WTC11 (cell line): ENCODE results near the gene SORCS2. TPM values are rescaled to one million over a fixed set of nuclear protein-coding genes. Genes with fewer than 3 reads are reported as not detected.

ENCODE experiments used
- ATAC-seq: fragments of 200-7000 bp; cut with Tn5 transposase; 2 replicates; pipeline ENCODE4 v1.10.0; 2021; ENCODE audit warnings: mild to moderate bottlenecking, moderate library complexity
- CTCF ChIA-PET: fragments of 300-600 bp; sonication (Branson Sonifier 250); formaldehyde crosslinking; loops from one replicate; lab custom pipeline; 2021; ENCODE audit warnings: antibody characterized with exemption; lab: Charles Lee
- POLR2A ChIA-PET: fragments of 350-600 bp; sonication (Branson Sonifier 250); formaldehyde crosslinking; loops from one replicate; lab custom pipeline; 2021; ENCODE audit warnings: antibody characterized with exemption; lab: Charles Lee
- DNase-seq: peaks from one replicate; pipeline ENCODE4 v3.0.0; 2021; ENCODE audit warnings: low spot score
- H3K27ac Mint-ChIP-seq: 2 replicates; pipeline ENCODE4 v1.8.0; 2021; ENCODE audit warnings: mixed read lengths
- H3K27me3 Mint-ChIP-seq: 2 replicates; pipeline ENCODE4 v1.8.0; 2021; ENCODE audit warnings: low read depth, mild to moderate bottlenecking, moderate library complexity, mixed read lengths
- H3K36me3 Mint-ChIP-seq: 2 replicates; pipeline ENCODE4 v1.8.0; 2021; ENCODE audit warnings: mixed read lengths
- H3K4me1 Mint-ChIP-seq: 2 replicates; pipeline ENCODE4 v1.8.0; 2022; ENCODE audit warnings: mixed read lengths
- H3K4me3 Mint-ChIP-seq: 2 replicates; pipeline ENCODE4 v1.8.0; 2021; ENCODE audit warnings: mild to moderate bottlenecking, moderate library complexity, mixed read lengths
- H3K9me3 Mint-ChIP-seq: 2 replicates; pipeline ENCODE4 v1.8.0; 2021; ENCODE audit warnings: mixed read lengths
- CREB1 ChIP-seq: sonication (generic); formaldehyde crosslinking; IDR thresholded peaks from 2 replicates; pipeline ENCODE4 v1.8.0; 2023; ENCODE audit warnings: mild to moderate bottlenecking, missing genetic modification reagents
- GTF2I ChIP-seq: fragments of 250-450 bp; sonication (Bioruptor Pico); conservative IDR thresholded peaks from 2 replicates; pipeline ENCODE4 v1.4.0; 2021; ENCODE audit warnings: mild to moderate bottlenecking
- HMGXB4 ChIP-seq: sonication (generic); formaldehyde crosslinking; IDR thresholded peaks from 2 replicates; pipeline ENCODE4 v1.8.1; 2023; ENCODE audit warnings: mild to moderate bottlenecking, moderate library complexity, missing genetic modification reagents
- KAT7 ChIP-seq: sonication (generic); formaldehyde crosslinking; IDR thresholded peaks from 2 replicates; pipeline ENCODE4 v1.8.1; 2023; ENCODE audit warnings: missing genetic modification reagents, mild to moderate bottlenecking, borderline replicate concordance
- NR2C2 ChIP-seq: sonication (generic); formaldehyde crosslinking; IDR thresholded peaks from 2 replicates; pipeline ENCODE4 v1.8.0; 2022; ENCODE audit warnings: mild to moderate bottlenecking, missing genetic modification reagents
- NR3C1 ChIP-seq: sonication (generic); formaldehyde crosslinking; conservative IDR thresholded peaks from 2 replicates; pipeline ENCODE4 v1.8.1; 2023; ENCODE audit warnings: low read depth, mild to moderate bottlenecking, missing genetic modification reagents
- PRDM15 ChIP-seq: sonication (generic); formaldehyde crosslinking; IDR thresholded peaks from 2 replicates; pipeline ENCODE4 v1.8.0; 2022; ENCODE audit warnings: missing genetic modification reagents
- RELA ChIP-seq: sonication (generic); formaldehyde crosslinking; IDR thresholded peaks from 2 replicates; pipeline ENCODE4 v1.8.1; 2022; ENCODE audit warnings: missing genetic modification reagents, mild to moderate bottlenecking, borderline replicate concordance
- ZNF138 ChIP-seq: sonication (generic); formaldehyde crosslinking; conservative IDR thresholded peaks from 2 replicates; pipeline ENCODE4 v1.8.1; 2022; ENCODE audit warnings: mild to moderate bottlenecking, moderate library complexity, missing genetic modification reagents
- ZNF512 ChIP-seq: sonication (generic); formaldehyde crosslinking; IDR thresholded peaks from 2 replicates; pipeline ENCODE4 v1.8.1; 2022; ENCODE audit warnings: missing genetic modification reagents, borderline replicate concordance
- ZNF671 ChIP-seq: fragments of 250-450 bp; sonication (Bioruptor Pico); IDR thresholded peaks from 2 replicates; pipeline ENCODE4 v1.8.0; 2021; ENCODE audit warnings: mild to moderate bottlenecking
- total RNA-seq: library from RNA; stranded (reverse); gene quantifications from 3 replicates; pipeline ENCODE4 v1.2.3, GENCODE V29; 2021
- TF ChIP-seq, protein P1 (sequence below): fragments of 250-450 bp; sonication (Bioruptor Pico); conservative IDR thresholded peaks from 2 replicates; pipeline ENCODE4 v1.9.0; 2021; ENCODE audit warnings: mild to moderate bottlenecking
- TF ChIP-seq, protein P2 (sequence below): fragments of 250-450 bp; sonication (Bioruptor Pico); IDR thresholded peaks from 2 replicates; pipeline ENCODE4 v2.1.2; 2022; ENCODE audit warnings: mild to moderate bottlenecking, moderate library complexity
- TF ChIP-seq, protein P3 (sequence below): sonication (generic); formaldehyde crosslinking; conservative IDR thresholded peaks from 2 replicates; pipeline ENCODE4 v1.8.1; 2023; ENCODE audit warnings: mild to moderate bottlenecking, low read depth, missing genetic modification reagents, moderate library complexity

SORCS2 gene
- total RNA-seq, 1 experiment from 2014 or later = 6.6 TPM

GRCh38 chr4:7379719-7380118 is 187.4 kb downstream of the SORCS2 start (continued):
- TF ChIP-seq, protein P1, sequence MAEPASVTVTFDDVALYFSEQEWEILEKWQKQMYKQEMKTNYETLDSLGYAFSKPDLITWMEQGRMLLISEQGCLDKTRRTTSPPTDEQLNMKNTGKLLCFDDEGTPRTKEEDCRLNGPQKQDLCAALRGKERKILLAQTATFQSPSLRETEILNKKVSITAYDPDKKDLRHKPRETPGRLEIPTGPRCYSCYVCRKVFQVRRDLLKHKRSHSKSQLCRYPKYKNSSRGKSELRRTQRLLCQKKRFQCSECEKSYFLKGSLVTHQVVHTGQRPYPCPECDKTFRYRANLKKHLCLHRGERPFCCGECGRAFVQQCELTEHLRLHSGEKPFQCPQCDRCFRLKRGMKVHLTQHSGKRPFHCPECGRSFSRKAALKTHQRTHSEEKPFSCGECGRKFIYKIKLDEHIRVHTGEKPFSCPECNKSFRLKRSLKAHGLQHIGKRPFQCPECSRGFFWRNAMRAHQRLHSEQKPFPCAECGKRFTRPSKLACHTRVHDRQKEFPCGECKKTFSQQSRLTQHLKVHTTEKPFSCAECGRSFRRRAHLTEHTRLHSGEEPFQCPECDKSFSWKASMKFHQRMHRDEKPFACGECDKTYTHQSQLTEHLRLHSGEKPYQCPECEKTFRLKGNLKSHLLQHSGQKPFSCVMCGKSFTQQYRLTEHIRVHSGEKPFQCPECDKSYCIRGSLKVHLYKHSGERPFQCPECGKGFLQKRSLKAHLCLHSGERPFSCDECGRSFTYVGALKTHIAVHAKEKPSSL = no peak
- TF ChIP-seq ZNF512 = no peak
- TF ChIP-seq, all 79 proteins: peak for 0

GRCh38 chr4:7381221-7381889 is 189.0 kb downstream of the SORCS2 start:
- no peaks in the 10 kb centered on the region; the same call in 1 of the 2 replicates for H3K27me3 Mint-ChIP-seq

More at GRCh38 chr4:7381221-7381889, 189.0 kb downstream of the SORCS2 start:
- ATAC-seq = no peak
- DNase-seq = no peak
- POLR2A ChIA-PET = interaction anchor here (0.8 kb wide), 1 partner anchor 11 kb away, joined by 3 read pairs; no protein-coding TSS in a partner anchor
- TF ChIP-seq KAT7 (CRISPR knock-in tag) = no peak
- TF ChIP-seq ZNF671 (CRISPR knock-in tag) = no peak
- TF ChIP-seq NR2C2 = no peak
- no peak for TF ChIP-seq CREB1 (CRISPR knock-in tag)
- TF ChIP-seq RELA (CRISPR knock-in tag) = no peak
- TF ChIP-seq, protein P2, sequence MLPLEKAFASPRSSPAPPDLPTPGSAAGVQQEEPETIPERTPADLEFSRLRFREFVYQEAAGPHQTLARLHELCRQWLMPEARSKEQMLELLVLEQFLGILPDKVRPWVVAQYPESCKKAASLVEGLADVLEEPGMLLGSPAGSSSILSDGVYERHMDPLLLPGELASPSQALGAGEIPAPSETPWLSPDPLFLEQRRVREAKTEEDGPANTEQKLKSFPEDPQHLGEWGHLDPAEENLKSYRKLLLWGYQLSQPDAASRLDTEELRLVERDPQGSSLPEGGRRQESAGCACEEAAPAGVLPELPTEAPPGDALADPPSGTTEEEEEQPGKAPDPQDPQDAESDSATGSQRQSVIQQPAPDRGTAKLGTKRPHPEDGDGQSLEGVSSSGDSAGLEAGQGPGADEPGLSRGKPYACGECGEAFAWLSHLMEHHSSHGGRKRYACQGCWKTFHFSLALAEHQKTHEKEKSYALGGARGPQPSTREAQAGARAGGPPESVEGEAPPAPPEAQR (CRISPR knock-in tag) = no peak
- TF ChIP-seq PRDM15 (CRISPR knock-in tag) = no peak
- no peak for TF ChIP-seq GTF2I (CRISPR knock-in tag)
- TF ChIP-seq HMGXB4 (CRISPR knock-in tag) = no peak
- no peak for TF ChIP-seq ZNF138 (CRISPR knock-in tag)
- TF ChIP-seq NR3C1 = no peak
- TF ChIP-seq, protein P3, sequence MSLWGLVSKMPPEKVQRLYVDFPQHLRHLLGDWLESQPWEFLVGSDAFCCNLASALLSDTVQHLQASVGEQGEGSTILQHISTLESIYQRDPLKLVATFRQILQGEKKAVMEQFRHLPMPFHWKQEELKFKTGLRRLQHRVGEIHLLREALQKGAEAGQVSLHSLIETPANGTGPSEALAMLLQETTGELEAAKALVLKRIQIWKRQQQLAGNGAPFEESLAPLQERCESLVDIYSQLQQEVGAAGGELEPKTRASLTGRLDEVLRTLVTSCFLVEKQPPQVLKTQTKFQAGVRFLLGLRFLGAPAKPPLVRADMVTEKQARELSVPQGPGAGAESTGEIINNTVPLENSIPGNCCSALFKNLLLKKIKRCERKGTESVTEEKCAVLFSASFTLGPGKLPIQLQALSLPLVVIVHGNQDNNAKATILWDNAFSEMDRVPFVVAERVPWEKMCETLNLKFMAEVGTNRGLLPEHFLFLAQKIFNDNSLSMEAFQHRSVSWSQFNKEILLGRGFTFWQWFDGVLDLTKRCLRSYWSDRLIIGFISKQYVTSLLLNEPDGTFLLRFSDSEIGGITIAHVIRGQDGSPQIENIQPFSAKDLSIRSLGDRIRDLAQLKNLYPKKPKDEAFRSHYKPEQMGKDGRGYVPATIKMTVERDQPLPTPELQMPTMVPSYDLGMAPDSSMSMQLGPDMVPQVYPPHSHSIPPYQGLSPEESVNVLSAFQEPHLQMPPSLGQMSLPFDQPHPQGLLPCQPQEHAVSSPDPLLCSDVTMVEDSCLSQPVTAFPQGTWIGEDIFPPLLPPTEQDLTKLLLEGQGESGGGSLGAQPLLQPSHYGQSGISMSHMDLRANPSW (CRISPR knock-in tag) = no peak
- Mint-ChIP-seq H3K9me3 (peaks cover 19% of the 10 kb centered on the region), H3K4me1 (no peaks in the 10 kb centered on the region), H3K4me3 (no peak overlapping the region), H3K27ac (no peak overlapping the region), H3K36me3 (no peaks in the 10 kb centered on the region)
- CTCF ChIA-PET = interaction anchor here (0.9 to 1.0 kb wide), 2 partner anchors 9 to 269 kb away, joined by 3 to 4 read pairs; no protein-coding TSS in a partner anchor
